Measurements from ENCODE around the gene N4BP2L1. TPM values are rescaled to one million over a fixed set of nuclear protein-coding genes. Genes with fewer than 3 reads are reported as not detected.
"Not testable (repeated sequence)": the region's sequence is repeated elsewhere in the genome, so short reads cannot be mapped to it uniquely, and the experiment has no call there.

The N4BP2L1 gene

DNA sequence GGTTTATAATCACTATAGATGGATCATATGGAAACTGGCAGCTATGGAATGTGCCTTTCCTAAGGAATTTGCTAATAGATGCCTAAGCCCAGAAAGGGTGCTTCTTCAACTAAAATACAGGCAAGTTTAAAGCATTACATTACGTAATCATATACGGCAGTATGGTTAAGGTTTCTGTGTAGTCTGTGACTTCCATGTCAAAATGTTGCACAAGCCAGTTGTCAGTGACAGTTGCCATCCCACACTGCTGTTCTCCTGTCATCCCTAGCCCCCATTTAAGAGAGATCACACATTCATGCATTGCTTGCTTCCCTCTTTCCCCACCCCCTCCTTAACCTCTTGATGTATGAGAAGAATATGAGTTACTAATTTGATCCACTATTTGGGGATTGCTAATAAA, 65.4 kb downstream of the N4BP2L1 start:
- DNase-seq: no peak
- Histone ChIP-seq H3K4me1 (ENCODE audit: control insufficient read depth, low read depth, low read length) (no peaks in the 10 kb centered on the region), H3K4me2 (ENCODE audit: low read length) (no peak overlapping the region), H2BK120ac (ENCODE audit: low read depth, low read length) (no peak overlapping the region), H2AK5ac (ENCODE audit: low read length) (no peak overlapping the region), H3K36me3 (ENCODE audit: control insufficient read depth, insufficient read depth, low read length) (peaks cover 4% of the 10 kb centered on the region), H3K27ac (ENCODE audit: low read depth, low read length) (no peak overlapping the region), H3K4ac (ENCODE audit: low read depth, low read length) (no peak overlapping the region), H3K79me2 (ENCODE audit: control insufficient read depth, insufficient read depth, low read length) (no peaks in the 10 kb centered on the region), H2BK5ac (ENCODE audit: low read length) (no peak overlapping the region), H4K5ac (ENCODE audit: low read length) (no peak overlapping the region), H2BK15ac (replicated peaks; ENCODE audit: low read depth) (no peak overlapping the region), H3K79me1 (ENCODE audit: low read length) (no peaks in the 10 kb centered on the region), H3K18ac (ENCODE audit: low read length) (no peak overlapping the region), H3K4me3 (ENCODE audit: low read length) (no peak overlapping the region), H3K23ac (ENCODE audit: low read length) (no peak overlapping the region), H4K8ac (ENCODE audit: low read depth, low read length) (no peak overlapping the region), H3K56ac (ENCODE audit: low read length) (no peak overlapping the region), H3K27me3 (ENCODE audit: insufficient read depth, low read length, poor library complexity) (no peaks in the 10 kb centered on the region), H3K9ac (ENCODE audit: low read length) (no peak overlapping the region)
- no CpG with 5 or more reads among the region's 2 CpGs for WGBS (ENCODE audit: extremely low coverage, insufficient coverage, low lambda C conversion rate)

DNA sequence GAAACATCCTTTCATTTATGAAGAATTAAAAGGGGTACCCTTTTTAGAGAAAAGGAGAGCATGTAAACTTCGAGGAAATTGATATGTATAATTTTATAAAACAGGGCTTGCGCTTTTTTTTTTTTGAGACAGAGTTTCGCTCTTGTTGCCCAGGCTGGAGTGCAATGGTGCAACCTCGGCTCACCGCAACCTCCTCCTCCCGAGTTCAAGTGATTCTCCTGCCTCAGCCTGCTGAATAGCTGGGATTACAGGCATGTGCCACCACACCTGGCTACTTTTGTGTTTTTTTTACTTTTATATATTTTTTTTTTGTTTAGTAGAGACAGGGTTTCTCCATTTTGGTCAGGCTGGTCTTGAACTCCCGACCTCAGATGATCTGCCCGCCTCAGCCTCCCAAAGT, 72.0 kb downstream of the N4BP2L1 start:
- not testable (repeated sequence) for H3K27ac ChIP-seq (ENCODE audit: low read depth, low read length); H3K9ac ChIP-seq (ENCODE audit: low read length); H4K5ac ChIP-seq (ENCODE audit: low read length); H3K36me3 ChIP-seq (ENCODE audit: control insufficient read depth, insufficient read depth, low read length); DNase-seq; H2BK15ac ChIP-seq (replicated peaks; ENCODE audit: low read depth); H3K18ac ChIP-seq (ENCODE audit: low read length); H3K4me2 ChIP-seq (ENCODE audit: low read length); H3K4me1 ChIP-seq (ENCODE audit: control insufficient read depth, low read depth, low read length); H2AK5ac ChIP-seq (ENCODE audit: low read length); H3K4me3 ChIP-seq (ENCODE audit: low read length); H3K27me3 ChIP-seq (ENCODE audit: insufficient read depth, low read length, poor library complexity); H3K23ac ChIP-seq (ENCODE audit: low read length); H3K79me1 ChIP-seq (ENCODE audit: low read length); H3K4ac ChIP-seq (ENCODE audit: low read depth, low read length); H2BK120ac ChIP-seq (ENCODE audit: low read depth, low read length); H2BK5ac ChIP-seq (ENCODE audit: low read length); H4K8ac ChIP-seq (ENCODE audit: low read depth, low read length); H3K79me2 ChIP-seq (ENCODE audit: control insufficient read depth, insufficient read depth, low read length); H3K56ac ChIP-seq (ENCODE audit: low read length)
- WGBS (ENCODE audit: extremely low coverage, insufficient coverage, low lambda C conversion rate): no CpG with 5 or more reads among the region's 8 CpGs

DNA sequence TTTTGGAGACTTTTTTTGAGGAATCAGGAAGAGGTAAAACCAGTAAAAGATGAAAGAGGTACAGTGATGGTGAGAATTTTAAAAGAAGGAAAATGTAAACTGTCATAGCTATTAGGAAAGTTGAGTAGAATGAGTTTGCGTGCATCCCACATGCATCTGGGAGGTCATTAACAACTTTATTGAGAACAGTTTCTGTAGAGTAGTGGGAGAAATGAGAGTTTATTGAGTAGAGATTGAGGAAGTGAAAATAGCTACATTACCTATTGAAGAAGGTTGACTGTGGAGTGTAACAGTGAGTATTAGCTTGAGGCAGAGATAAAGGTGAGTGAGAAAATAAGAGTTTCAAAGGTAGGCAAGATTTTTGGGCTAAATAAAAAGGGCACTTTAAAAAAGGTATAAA, 73.9 kb downstream of the N4BP2L1 start:
- H3K79me2 ChIP-seq (ENCODE audit: control insufficient read depth, insufficient read depth, low read length): no peaks in the 10 kb centered on the region
- no peak overlapping the region for H3K9ac ChIP-seq (ENCODE audit: low read length)
- no CpG with 5 or more reads among the region's 1 CpG for WGBS (ENCODE audit: extremely low coverage, insufficient coverage, low lambda C conversion rate)
- H3K36me3 ChIP-seq (ENCODE audit: control insufficient read depth, insufficient read depth, low read length): no peaks in the 10 kb centered on the region
- H2BK15ac ChIP-seq (replicated peaks; ENCODE audit: low read depth): no peak overlapping the region
- H4K8ac ChIP-seq (ENCODE audit: low read depth, low read length): no peak overlapping the region
- H3K23ac ChIP-seq (ENCODE audit: low read length): no peak overlapping the region
- no peak overlapping the region for H3K4me2 ChIP-seq (ENCODE audit: low read length)
- no peak overlapping the region for H3K4ac ChIP-seq (ENCODE audit: low read depth, low read length)
- no peak for DNase-seq
- no peak overlapping the region for H3K4me3 ChIP-seq (ENCODE audit: low read length)
- no peaks in the 10 kb centered on the region for H3K79me1 ChIP-seq (ENCODE audit: low read length)
- H3K18ac ChIP-seq (ENCODE audit: low read length): no peak overlapping the region
- no peak overlapping the region for H3K27ac ChIP-seq (ENCODE audit: low read depth, low read length)
- H2AK5ac ChIP-seq (ENCODE audit: low read length): no peak overlapping the region
- no peaks in the 10 kb centered on the region for H3K4me1 ChIP-seq (ENCODE audit: control insufficient read depth, low read depth, low read length)
- no peak overlapping the region for H2BK5ac ChIP-seq (ENCODE audit: low read length)
- H3K27me3 ChIP-seq (ENCODE audit: insufficient read depth, low read length, poor library complexity): no peaks in the 10 kb centered on the region
- no peak overlapping the region for H3K56ac ChIP-seq (ENCODE audit: low read length)
- H4K5ac ChIP-seq (ENCODE audit: low read length): no peak overlapping the region
- no peak overlapping the region for H2BK120ac ChIP-seq (ENCODE audit: low read depth, low read length)

DNA sequence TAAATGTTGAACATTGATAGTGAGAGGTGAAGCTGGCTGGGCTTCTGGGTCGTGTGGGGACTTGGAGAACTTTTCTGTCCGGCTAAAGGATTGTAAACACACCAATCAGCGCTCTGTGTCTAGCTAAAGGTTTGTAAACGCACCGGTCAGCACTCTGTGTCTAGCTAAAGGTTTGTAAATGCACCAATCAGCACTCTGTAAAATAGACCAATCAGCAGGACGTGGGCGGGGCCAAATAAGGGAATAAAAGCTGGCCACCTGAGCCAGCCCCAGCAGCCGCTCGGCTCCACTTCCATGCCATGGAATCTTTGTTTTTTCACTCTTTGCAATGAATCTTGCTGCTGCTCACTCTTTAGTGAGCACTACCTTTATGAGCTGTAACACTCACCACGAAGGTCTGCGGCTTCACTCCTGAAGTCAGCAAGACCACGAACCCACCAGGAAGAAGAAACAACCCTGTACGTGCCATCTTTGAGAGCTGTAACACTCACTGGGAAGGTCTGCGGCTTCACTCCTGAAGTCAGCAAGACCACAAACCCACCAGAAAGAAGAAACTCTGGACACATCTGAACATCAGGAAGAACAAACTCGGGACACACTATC, 77.0 kb downstream of the N4BP2L1 start:
- H2BK120ac ChIP-seq (ENCODE audit: low read depth, low read length); H3K4me1 ChIP-seq (ENCODE audit: control insufficient read depth, low read depth, low read length); H3K23ac ChIP-seq (ENCODE audit: low read length); H2BK5ac ChIP-seq (ENCODE audit: low read length); H3K4me2 ChIP-seq (ENCODE audit: low read length); H3K18ac ChIP-seq (ENCODE audit: low read length); H3K79me2 ChIP-seq (ENCODE audit: control insufficient read depth, insufficient read depth, low read length); H3K27ac ChIP-seq (ENCODE audit: low read depth, low read length); H3K4me3 ChIP-seq (ENCODE audit: low read length); H3K79me1 ChIP-seq (ENCODE audit: low read length); H2AK5ac ChIP-seq (ENCODE audit: low read length); H4K8ac ChIP-seq (ENCODE audit: low read depth, low read length); DNase-seq; H3K56ac ChIP-seq (ENCODE audit: low read length); H3K36me3 ChIP-seq (ENCODE audit: control insufficient read depth, insufficient read depth, low read length); H2BK15ac ChIP-seq (replicated peaks; ENCODE audit: low read depth); H4K5ac ChIP-seq (ENCODE audit: low read length); H3K9ac ChIP-seq (ENCODE audit: low read length); H3K27me3 ChIP-seq (ENCODE audit: insufficient read depth, low read length, poor library complexity); H3K4ac ChIP-seq (ENCODE audit: low read depth, low read length): not testable (repeated sequence)
- WGBS (ENCODE audit: extremely low coverage, insufficient coverage, low lambda C conversion rate): no CpG with 5 or more reads among the region's 15 CpGs

Small RNA genes within 50 kb of the gene (small RNA-seq; reads per million reads assigned to genes)
- gene RF00190 (ENCODE audit: insufficient read depth): not detected

Measured in mesendoderm (in vitro differentiated cells).